ENCODE data around the gene RCAN1. TPM values are rescaled to one million over a fixed set of nuclear protein-coding genes. Genes with fewer than 3 reads are reported as not detected.

The RCAN1 gene
- total and polyA plus RNA-seq, 9 of the 15 experiments (the other 6 are each of a cell fraction or from before 2014, with no cell fraction given) = 4.4 to 16.5 (median 12.3) TPM

DNA sequence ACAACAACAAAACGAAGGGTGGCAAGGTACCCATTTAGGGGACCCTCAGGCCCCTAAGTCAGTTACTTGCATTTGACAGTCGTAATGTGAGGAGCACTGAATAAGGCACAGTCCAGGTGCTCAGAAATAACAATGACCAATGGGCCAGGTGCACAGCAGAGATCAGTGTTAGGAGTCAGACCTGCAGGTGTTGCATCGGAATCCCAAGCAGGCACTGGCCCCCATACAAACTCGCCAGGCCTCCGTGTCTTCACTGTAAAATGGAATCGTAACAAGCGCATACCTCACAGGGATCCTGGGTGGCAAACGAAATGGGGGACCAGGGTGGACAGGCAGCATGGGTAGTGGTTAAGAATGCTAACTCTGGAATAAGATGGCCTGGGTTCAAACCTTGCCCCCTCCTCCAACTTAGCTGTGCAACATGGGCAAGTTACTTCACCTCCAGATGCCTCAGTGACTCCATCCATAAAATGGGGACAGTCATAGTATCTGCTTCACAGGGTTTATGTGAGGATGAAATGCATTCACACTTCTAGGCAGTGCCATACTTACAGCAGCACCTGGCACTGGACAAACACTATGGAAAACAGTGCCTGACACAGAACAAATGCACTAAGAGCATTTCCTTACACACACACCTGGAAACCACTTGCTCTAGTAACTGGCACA is 20.2 kb downstream of the RCAN1 start:
- no peak overlapping the region for H3K27ac ChIP-seq (ENCODE audit: extremely low read depth, low read depth, low read length)
- in situ Hi-C loops (cut with MboI) = no loop called here

More for the DNA sequence above, 20.2 kb downstream of the RCAN1 start:
- H2AFZ ChIP-seq (ENCODE audit: low read depth, low read length) = no peak overlapping the region
- H3K79me2 ChIP-seq (ENCODE audit: control insufficient read depth, insufficient read depth, low read length) = no peaks in the 10 kb centered on the region
- H3K9ac ChIP-seq (ENCODE audit: insufficient read depth in 1 of 2, low read depth in 2 of 2, low read length in 2 of 2) = no peak overlapping the region
- ATAC-seq (no peak), DNase-seq (ENCODE audit: extremely low read depth in 1 of 4, low spot score in 3 of 4) (no peak), FAIRE-seq (no peak)
- H3K9me3 ChIP-seq (replicated peaks; ENCODE audit: control insufficient read depth, insufficient read depth, low read depth, low read length) = no peaks in the 10 kb centered on the region
- H3K27me3 ChIP-seq (ENCODE audit: control insufficient read depth in 2 of 2, insufficient read depth in 2 of 2, low read length in 2 of 2) = peaks cover 0 to 9% of the 10 kb centered on the region in 2 experiments; a peak in 1 of 5 replicates
- ChIA-PET CTCF (ENCODE audit: low intra/inter-chr PET ratio) (no interaction called here), POLR2A (interaction anchor here (1.8 kb wide), 1 partner anchor 20 kb away, joined by 4 read pairs; the partner anchor contains the start of gene RCAN1)
- H3K4me3 ChIP-seq = no peak overlapping the region
- BruUV-seq (replicated peaks) = no TSS peak
- no peaks in the 10 kb centered on the region for H3K36me3 ChIP-seq (ENCODE audit: control insufficient read depth, insufficient read depth, low read length)
- peaks cover 14% of the 10 kb centered on the region; the same call in 1 of the 2 replicates for H4K20me1 ChIP-seq (replicated peaks; ENCODE audit: control insufficient read depth, insufficient read depth, low read length)
- 45% methylated on average over 8 of the region's 8 CpGs for WGBS (ENCODE audit: insufficient coverage, low coverage, missing lambda C conversion rate)
- TF ChIP-seq, protein P1, sequence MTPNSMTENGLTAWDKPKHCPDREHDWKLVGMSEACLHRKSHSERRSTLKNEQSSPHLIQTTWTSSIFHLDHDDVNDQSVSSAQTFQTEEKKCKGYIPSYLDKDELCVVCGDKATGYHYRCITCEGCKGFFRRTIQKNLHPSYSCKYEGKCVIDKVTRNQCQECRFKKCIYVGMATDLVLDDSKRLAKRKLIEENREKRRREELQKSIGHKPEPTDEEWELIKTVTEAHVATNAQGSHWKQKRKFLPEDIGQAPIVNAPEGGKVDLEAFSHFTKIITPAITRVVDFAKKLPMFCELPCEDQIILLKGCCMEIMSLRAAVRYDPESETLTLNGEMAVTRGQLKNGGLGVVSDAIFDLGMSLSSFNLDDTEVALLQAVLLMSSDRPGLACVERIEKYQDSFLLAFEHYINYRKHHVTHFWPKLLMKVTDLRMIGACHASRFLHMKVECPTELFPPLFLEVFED (CRISPR knock-in tag; conservative IDR thresholded peaks at IDR 0.05) = no peak
- TF ChIP-seq RBM25 (IDR thresholded peaks at IDR 0.05; ENCODE audit: low read depth, low read length, severe bottlenecking) (peak; percentile 80), BCOR (IDR thresholded peaks at IDR 0.05) (0 out of 2 replicates have a peak, but pooled peaks have one; percentile 18)
- H3K4me2 ChIP-seq (ENCODE audit: insufficient read depth, low read length) = no peak overlapping the region
- intact Hi-C loops (cut with micrococcal nuclease) = no loop called here
- H3K9me1 ChIP-seq (ENCODE audit: control insufficient read depth, insufficient read depth, low read length) = no peaks in the 10 kb centered on the region
- H3K4me1 ChIP-seq (replicated peaks in 1 of 2; ENCODE audit: control insufficient read depth in 2 of 2, insufficient read depth in 2 of 2, low read length in 2 of 2) = peaks cover 7 to 16% of the 10 kb centered on the region in 2 experiments; a peak in 4 of 5 replicates
